ENCODE measurements around the gene GALNT18. TPM values are rescaled to one million over a fixed set of nuclear protein-coding genes. Genes with fewer than 3 reads are reported as not detected.

The GALNT18 gene
- total RNA-seq, 1 experiment from 2014 or later = not detected

GRCh38 chr11:11565636-11566035 is 56.2 kb downstream of the GALNT18 start:
- Histone ChIP-seq H3K36me3 (ENCODE audit: low read depth) (no peaks in the 10 kb centered on the region), H3F3A (ENCODE audit: insufficient read depth, low read depth) (no peaks in the 10 kb centered on the region), H3K4me3 (no peak overlapping the region), H3K27me3 (ENCODE audit: insufficient read depth, low read depth) (peaks cover 14% of the 10 kb centered on the region; the same call in 1 of the 2 replicates), H3K9me2 (ENCODE audit: insufficient read depth) (no peaks in the 10 kb centered on the region), H3K9me3 (ENCODE audit: insufficient read depth, low read depth) (no peaks in the 10 kb centered on the region), H3K27ac (no peak overlapping the region), H4K20me1 (ENCODE audit: insufficient read depth) (no peaks in the 10 kb centered on the region), H3K4me2 (no peak overlapping the region), H3K4me1 (replicated peaks; ENCODE audit: insufficient read depth) (no peaks in the 10 kb centered on the region), H2AFZ (no peak overlapping the region), H3K79me2 (ENCODE audit: low read depth) (no peaks in the 10 kb centered on the region)
- ChIA-PET POLR2A (ENCODE audit: unreplicated experiment) (no interaction called here), CTCF (no interaction called here)
- no peak for TF ChIP-seq EZH2 (IDR thresholded peaks at IDR 0.05; ENCODE audit: low read depth)
- no peak for TF ChIP-seq CTCF (conservative IDR thresholded peaks at IDR 0.05)
- BruUV-seq (replicated peaks) = no TSS peak
- intact Hi-C loops (cut with micrococcal nuclease; ENCODE audit: unreplicated experiment) = no loop called here
- DNase-seq = no peak

GRCh38 chr11:11563200-11563975 is 58.4 kb downstream of the GALNT18 start:
- no peaks in the 10 kb centered on the region for H3K79me2 ChIP-seq (ENCODE audit: low read depth)
- H3F3A ChIP-seq (ENCODE audit: insufficient read depth, low read depth) = no peaks in the 10 kb centered on the region
- no peaks in the 10 kb centered on the region for H4K20me1 ChIP-seq (ENCODE audit: insufficient read depth)
- DNase-seq = no peak
- no peaks in the 10 kb centered on the region for H3K9me2 ChIP-seq (ENCODE audit: insufficient read depth)
- no peak overlapping the region for H3K4me2 ChIP-seq
- no peak overlapping the region for H3K4me3 ChIP-seq
- TF ChIP-seq EZH2 (IDR thresholded peaks at IDR 0.05; ENCODE audit: low read depth) (no peak), CTCF (conservative IDR thresholded peaks at IDR 0.05) (no peak)
- BruUV-seq (replicated peaks) = no TSS peak
- H3K4me1 ChIP-seq (replicated peaks; ENCODE audit: insufficient read depth) = no peaks in the 10 kb centered on the region
- POLR2A ChIA-PET (ENCODE audit: unreplicated experiment) = no interaction called here
- H3K9me3 ChIP-seq (ENCODE audit: insufficient read depth, low read depth) = no peaks in the 10 kb centered on the region
- H3K27me3 ChIP-seq (ENCODE audit: insufficient read depth, low read depth) = peaks cover 9% of the 10 kb centered on the region; the same call in 1 of the 2 replicates
- intact Hi-C loops (cut with micrococcal nuclease; ENCODE audit: unreplicated experiment) = no loop called here
- CTCF ChIA-PET = no interaction called here
- H3K36me3 ChIP-seq (ENCODE audit: low read depth) = no peaks in the 10 kb centered on the region
- no peak overlapping the region for H2AFZ ChIP-seq
- H3K27ac ChIP-seq = no peak overlapping the region

GRCh38 chr11:11561991-11562390 is 59.8 kb downstream of the GALNT18 start:
- H3K9me2 ChIP-seq (ENCODE audit: insufficient read depth) = no peaks in the 10 kb centered on the region
- no peaks in the 10 kb centered on the region for H3F3A ChIP-seq (ENCODE audit: insufficient read depth, low read depth)
- H4K20me1 ChIP-seq (ENCODE audit: insufficient read depth) = no peaks in the 10 kb centered on the region
- no peak overlapping the region for H2AFZ ChIP-seq
- no peaks in the 10 kb centered on the region for H3K9me3 ChIP-seq (ENCODE audit: insufficient read depth, low read depth)
- TF ChIP-seq CTCF (conservative IDR thresholded peaks at IDR 0.05) (no peak), EZH2 (IDR thresholded peaks at IDR 0.05; ENCODE audit: low read depth) (no peak)
- H3K79me2 ChIP-seq (ENCODE audit: low read depth) = no peaks in the 10 kb centered on the region
- no peak overlapping the region for H3K27ac ChIP-seq
- no TSS peak for BruUV-seq (replicated peaks)
- H3K27me3 ChIP-seq (ENCODE audit: insufficient read depth, low read depth) = peaks cover 7% of the 10 kb centered on the region; the same call in 1 of the 2 replicates
- ChIA-PET CTCF (no interaction called here), POLR2A (ENCODE audit: unreplicated experiment) (no interaction called here)
- no peak overlapping the region for H3K4me3 ChIP-seq
- H3K4me2 ChIP-seq = no peak overlapping the region
- no peak for DNase-seq
- no peaks in the 10 kb centered on the region for H3K36me3 ChIP-seq (ENCODE audit: low read depth)
- H3K4me1 ChIP-seq (replicated peaks; ENCODE audit: insufficient read depth) = no peaks in the 10 kb centered on the region
- intact Hi-C loops (cut with micrococcal nuclease; ENCODE audit: unreplicated experiment) = no loop called here
